Heart left ventricle (tissue), 13 donors: ENCODE measurements around the gene KIAA1671.

ENCODE experiments used
- POLR2A ChIP-seq, 2 donors: fragments of 450-650 bp; IDR thresholded peaks; one replicate each; pipeline ENCODE4 v1.6.1; 2017; ENCODE audit warnings: antibody characterized with exemption in 2 of 2, mild to moderate bottlenecking in 2 of 2, moderate library complexity in 2 of 2
- TF ChIP-seq, protein P1 (sequence below), 12 donors: fragments of 200-600 bp; sonication (generic) in 4 of 12; IDR thresholded peaks; one replicate each; pipeline versions ENCODE4 v1.5.0 to v1.8.0; 2018 to 2022; ENCODE audit warnings: antibody characterized with exemption in 12 of 12, mild to moderate bottlenecking in 5 of 12
- donor health status: ischemic (EF 13 %, LVEDD 7.1; RV severe dilation, severe dysfunction).
- donor health status: DM: no; HTN: yes; CAD: no.
- donor health status: DM: no; HTN: no; CAD: no.
- donor health status: ischemic (EF 25% LVEDD 6.9; RV normal size, moderate dysfunction).
- donor health status: ischemic (EF 25% LVEDD 5.7; RV mildly dilated, moderate dysfunction).
- donor health status: ischemic (EF 35%, LVEDD 5.7; RV mildly dilated, moderate dysfunction).
- donor health status: nonischemic (EF 11% LVEDD 7.7; RV severe dilation, severe dysfunction).
- donor health status: DM: yes; HTN: yes; CAD: no.
- donor health status: PGD.
- donor health status: ischemic (EF 29% LVEDD 5.4; RV normal size, mild dysfunction).
- donor health status: nonischemic (EF 23%, LVEDD 6.1; RV moderate dilation, normal function).

DNA sequence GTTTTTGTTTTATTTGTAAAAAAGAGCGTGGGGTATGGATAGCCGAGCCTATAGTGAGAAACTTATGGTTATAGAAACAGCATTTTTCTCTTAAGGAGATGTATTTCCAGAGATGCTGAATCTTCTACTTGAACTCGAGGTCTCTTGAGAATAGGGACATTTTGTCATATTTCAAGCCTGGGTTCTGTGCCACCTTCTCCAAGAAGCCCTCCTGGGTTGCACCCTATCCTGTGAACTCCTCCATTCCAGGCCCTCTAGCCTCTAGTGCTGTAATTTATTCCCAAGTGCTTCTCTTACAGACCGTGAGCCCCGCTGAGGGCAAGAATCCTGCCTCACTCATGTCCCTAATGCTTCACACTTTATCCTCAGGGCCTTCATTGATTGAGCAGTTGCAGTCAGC lies 108.6 kb downstream of the KIAA1671 start:
- TF ChIP-seq, protein P1, sequence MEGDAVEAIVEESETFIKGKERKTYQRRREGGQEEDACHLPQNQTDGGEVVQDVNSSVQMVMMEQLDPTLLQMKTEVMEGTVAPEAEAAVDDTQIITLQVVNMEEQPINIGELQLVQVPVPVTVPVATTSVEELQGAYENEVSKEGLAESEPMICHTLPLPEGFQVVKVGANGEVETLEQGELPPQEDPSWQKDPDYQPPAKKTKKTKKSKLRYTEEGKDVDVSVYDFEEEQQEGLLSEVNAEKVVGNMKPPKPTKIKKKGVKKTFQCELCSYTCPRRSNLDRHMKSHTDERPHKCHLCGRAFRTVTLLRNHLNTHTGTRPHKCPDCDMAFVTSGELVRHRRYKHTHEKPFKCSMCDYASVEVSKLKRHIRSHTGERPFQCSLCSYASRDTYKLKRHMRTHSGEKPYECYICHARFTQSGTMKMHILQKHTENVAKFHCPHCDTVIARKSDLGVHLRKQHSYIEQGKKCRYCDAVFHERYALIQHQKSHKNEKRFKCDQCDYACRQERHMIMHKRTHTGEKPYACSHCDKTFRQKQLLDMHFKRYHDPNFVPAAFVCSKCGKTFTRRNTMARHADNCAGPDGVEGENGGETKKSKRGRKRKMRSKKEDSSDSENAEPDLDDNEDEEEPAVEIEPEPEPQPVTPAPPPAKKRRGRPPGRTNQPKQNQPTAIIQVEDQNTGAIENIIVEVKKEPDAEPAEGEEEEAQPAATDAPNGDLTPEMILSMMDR (IDR thresholded peaks at IDR 0.05) = no peak
- TF ChIP-seq POLR2A (IDR thresholded peaks at IDR 0.05) = no peak
